CD4-positive, alpha-beta T cell treated with Interferon gamma for 1 hour (primary cell): ENCODE measurements around the gene R3HDM1.
"Not testable (repeated sequence)": the region's sequence is repeated elsewhere in the genome, so short reads cannot be mapped to it uniquely, and the experiment has no call there.

Source experiments
- DNase-seq: peaks from one replicate; pipeline ENCODE4 v3.0.0-alpha.2; 2020

Gene R3HDM1

GRCh38 chr2:135581282-135581681 lies 50.0 kb downstream of the R3HDM1 start:
- DNase-seq: no peak

GRCh38 chr2:135582383-135582782 lies 51.1 kb downstream of the R3HDM1 start:
- no peak for DNase-seq

- DNase-seq: no peak
Measured at GRCh38 chr2:135585586-135585985, 54.3 kb downstream of the R3HDM1 start.

GRCh38 chr2:135586148-135586547 lies 54.9 kb downstream of the R3HDM1 start:
- no peak for DNase-seq

GRCh38 chr2:135587958-135588357 lies 56.7 kb downstream of the R3HDM1 start:
- DNase-seq: no peak

- DNase-seq: no peak
Measured at GRCh38 chr2:135590619-135591260, 59.5 kb downstream of the R3HDM1 start.

GRCh38 chr2:135600915-135601314 lies 69.6 kb downstream of the R3HDM1 start:
- DNase-seq: no peak

GRCh38 chr2:135603543-135603942 lies 72.3 kb downstream of the R3HDM1 start:
- DNase-seq: no peak

- DNase-seq: no peak
Measured at GRCh38 chr2:135607561-135607960, 76.3 kb downstream of the R3HDM1 start.

GRCh38 chr2:135612319-135612718 lies 81.0 kb downstream of the R3HDM1 start:
- DNase-seq: no peak

GRCh38 chr2:135615404-135615803 lies 84.1 kb downstream of the R3HDM1 start:
- no peak for DNase-seq

- no peak for DNase-seq
Measured at GRCh38 chr2:135617501-135618015, 86.3 kb downstream of the R3HDM1 start.

GRCh38 chr2:135620198-135620597 lies 88.9 kb downstream of the R3HDM1 start:
- DNase-seq: no peak

GRCh38 chr2:135629520-135629919 lies 98.2 kb downstream of the R3HDM1 start:
- no peak for DNase-seq

- not testable (repeated sequence) for DNase-seq
Measured at GRCh38 chr2:135630034-135630433, 98.8 kb downstream of the R3HDM1 start.

GRCh38 chr2:135630488-135630887 lies 99.2 kb downstream of the R3HDM1 start:
- DNase-seq: no peak

GRCh38 chr2:135633582-135633981 lies 102.3 kb downstream of the R3HDM1 start:
- no peak for DNase-seq

- DNase-seq: no peak
Measured at GRCh38 chr2:135635212-135635835, 104.0 kb downstream of the R3HDM1 start.

GRCh38 chr2:135636982-135637381 lies 105.7 kb downstream of the R3HDM1 start:
- no peak for DNase-seq

- no peak for DNase-seq
Measured at GRCh38 chr2:135637456-135638087, 106.3 kb downstream of the R3HDM1 start.

GRCh38 chr2:135638825-135639224 lies 107.5 kb downstream of the R3HDM1 start:
- DNase-seq: no peak

- DNase-seq: no peak
Measured at GRCh38 chr2:135641156-135642068, 110.1 kb downstream of the R3HDM1 start.
